ENCODE results near the gene BCDIN3D. TPM values are rescaled to one million over a fixed set of nuclear protein-coding genes. Genes with fewer than 3 reads are reported as not detected.

The BCDIN3D gene
- total and polyA plus RNA-seq, 2 of the 8 experiments (the other 6 are each of a cell fraction or from before 2014, with no cell fraction given): 1.6 to 2.4 TPM

GRCh38 chr12:49872381-49872780 lies 29.5 kb upstream of the BCDIN3D start:
- no peak overlapping the region for H4K8ac ChIP-seq (ENCODE audit: extremely low read depth, insufficient read depth, low read length)
- no peaks in the 10 kb centered on the region for H3K27me3 ChIP-seq (replicated peaks in 1 of 4; ENCODE audit: control insufficient read depth in 3 of 4, extremely low read depth in 1 of 4, insufficient read depth in 3 of 4, low read length in 3 of 4)
- H3K36me3 ChIP-seq (ENCODE audit: control insufficient read depth in 2 of 4, insufficient read depth in 4 of 4, low read length in 3 of 4): no peaks in the 10 kb centered on the region
- H3K23me2 ChIP-seq (ENCODE audit: low read depth, low read length): no peaks in the 10 kb centered on the region
- no peak overlapping the region for H2BK5ac ChIP-seq (ENCODE audit: low read depth, low read length)
- no peak overlapping the region for H2AFZ ChIP-seq (ENCODE audit: low read length)
- peak in 1 of 2 experiments; percentile 31 for DNase-seq (ENCODE audit: low read depth in 1 of 2, low spot score in 2 of 2)
- FAIRE-seq: no peak
- H4K5ac ChIP-seq (ENCODE audit: insufficient read length, low read depth, low read length): no peak overlapping the region
- no peak overlapping the region for H3K27ac ChIP-seq (ENCODE audit: low read depth, low read length)
- no peaks in the 10 kb centered on the region for H4K20me1 ChIP-seq (replicated peaks in 1 of 2; ENCODE audit: control insufficient read depth in 1 of 2, insufficient read depth in 2 of 2, low read length in 2 of 2)
- CTCF ChIA-PET (ENCODE audit: partially characterized antibody): interaction anchor here (1.1 to 10.0 kb wide), 9 partner anchors 10 to 95 kb away, joined by 3 to 137 read pairs (median 7); partner anchors contain the start of gene AQP5
- 96% methylated on average over 5 of the region's 5 CpGs; no CpG with 5 or more reads in 1 of the 2 experiments for WGBS, 2 experiments (ENCODE audit: extremely low coverage in 1 of 2, insufficient coverage in 1 of 2, insufficient read length in 1 of 2, insufficient replicate concordance in 2 of 2, low coverage in 1 of 2, low lambda C conversion rate in 2 of 2, missing lambda C conversion rate in 1 of 2)
- H3K9me3 ChIP-seq (ENCODE audit: insufficient read depth in 2 of 2, low read depth in 1 of 2, low read length in 1 of 2): no peaks in the 10 kb centered on the region
- no peak overlapping the region for H3K4me2 ChIP-seq (ENCODE audit: insufficient read depth in 1 of 2, low read depth in 2 of 2, low read length in 2 of 2)
- no peak overlapping the region for H3K23ac ChIP-seq (ENCODE audit: insufficient read length)
- no peak overlapping the region for H3K4me3 ChIP-seq (ENCODE audit: extremely low read depth in 1 of 4, insufficient read depth in 2 of 4, low read depth in 3 of 4, low read length in 4 of 4)
- no peaks in the 10 kb centered on the region; a peak in 1 of 7 replicates for H3K4me1 ChIP-seq (replicated peaks in 1 of 4; ENCODE audit: control insufficient read depth in 3 of 4, insufficient read depth in 4 of 4, low read length in 3 of 4)
- H2BK12ac ChIP-seq (ENCODE audit: low read depth, low read length): no peak overlapping the region
- no peaks in the 10 kb centered on the region for H3K79me2 ChIP-seq (ENCODE audit: control insufficient read depth in 1 of 2, insufficient read depth in 2 of 2, low read length in 2 of 2)
- H2BK20ac ChIP-seq (ENCODE audit: low read length): no peak overlapping the region
- H2AK5ac ChIP-seq (ENCODE audit: low read depth, low read length): no peak overlapping the region
- no peak overlapping the region for H3K14ac ChIP-seq (ENCODE audit: insufficient read length)
- no peak overlapping the region for H3K18ac ChIP-seq (ENCODE audit: extremely low read depth, low read length)
- no peak overlapping the region for H3K56ac ChIP-seq (replicated peaks; ENCODE audit: insufficient read length, low read depth, low read length)
- no peak overlapping the region for H2BK120ac ChIP-seq (replicated peaks; ENCODE audit: low read depth, low read length)
- POLR2A ChIA-PET (ENCODE audit: partially characterized antibody): interaction anchor here (2.2 kb wide), 1 partner anchor 9 kb away, joined by 8 read pairs; no protein-coding TSS in a partner anchor
- no peak overlapping the region for H3K4ac ChIP-seq (replicated peaks; ENCODE audit: insufficient read length, low read depth, low read length)
- no peak overlapping the region for H3K9ac ChIP-seq (replicated peaks in 1 of 4; ENCODE audit: extremely low read depth in 1 of 4, low read depth in 3 of 4, low read length in 3 of 4)
- no peak overlapping the region for H4K91ac ChIP-seq (replicated peaks; ENCODE audit: insufficient read length, low read length)
- no peak overlapping the region for H2BK15ac ChIP-seq (ENCODE audit: low read length)
- H3K79me1 ChIP-seq (ENCODE audit: low read depth, low read length): no peaks in the 10 kb centered on the region
- no peak for TF ChIP-seq CHD2 (IDR thresholded peaks at IDR 0.05; ENCODE audit: low read length)
- TF ChIP-seq EZH2 (IDR thresholded peaks at IDR 0.05; ENCODE audit: low read depth, low read length, severe bottlenecking): no peak
- TF ChIP-seq MAX (IDR thresholded peaks at IDR 0.05): no peak
- TF ChIP-seq CBX8 (IDR thresholded peaks at IDR 0.05; ENCODE audit: borderline replicate concordance, low read depth, low read length): no peak
- TF ChIP-seq JUND (IDR thresholded peaks at IDR 0.05; ENCODE audit: low read length): no peak
- no peak for TF ChIP-seq CTBP2 (IDR thresholded peaks at IDR 0.05; ENCODE audit: borderline replicate concordance, insufficient read depth, insufficient read length, low read length)
- TF ChIP-seq USF2 (IDR thresholded peaks at IDR 0.05; ENCODE audit: low read length): no peak
- TF ChIP-seq KDM5A (IDR thresholded peaks at IDR 0.05; ENCODE audit: low read length): no peak
- no peak for TF ChIP-seq POLR2A (IDR thresholded peaks at IDR 0.05; ENCODE audit: control extremely low read depth in 1 of 2, low read depth in 2 of 2, low read length in 2 of 2)
- no peak for TF ChIP-seq SP1 (IDR thresholded peaks at IDR 0.05; ENCODE audit: low read depth, low read length)
- no peak for TF ChIP-seq RAD21 (IDR thresholded peaks at IDR 0.05 in 1 of 2, conservative IDR thresholded peaks at IDR 0.05 in 1 of 2; ENCODE audit: low read depth in 2 of 2, low read length in 2 of 2)
- TF ChIP-seq YY1 (IDR thresholded peaks at IDR 0.05; ENCODE audit: low read depth, low read length): no peak
- no peak for TF ChIP-seq SRF (IDR thresholded peaks at IDR 0.05; ENCODE audit: low read depth, low read length)
- no peak for TF ChIP-seq SIRT6 (IDR thresholded peaks at IDR 0.05; ENCODE audit: low read length)

Measured in H1 (cell line).